ENCODE measurements around the gene IL1RL2.

DNA sequence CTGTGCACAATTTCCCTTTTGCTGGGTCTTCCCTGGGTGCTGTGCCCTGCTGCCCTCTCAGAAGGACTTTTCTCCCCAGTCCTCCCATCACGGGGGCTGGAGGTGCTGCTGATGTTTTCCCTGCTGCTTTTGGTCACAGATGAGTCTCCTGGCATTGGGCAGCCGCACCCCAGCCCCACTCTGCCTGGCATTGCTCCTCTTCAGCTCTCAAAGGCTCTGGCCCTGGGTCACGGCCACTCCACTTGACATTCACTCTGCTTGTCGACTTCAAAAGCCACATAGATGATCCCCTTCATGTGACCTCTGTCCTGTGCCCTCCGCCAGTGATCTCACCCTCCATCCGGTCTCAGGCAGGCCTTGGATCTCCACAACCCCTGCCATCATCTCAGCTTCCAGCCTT lies 81.0 kb downstream of the IL1RL2 start:
- no peak for TF ChIP-seq POLR2AphosphoS5 (IDR thresholded peaks at IDR 0.05; ENCODE audit: borderline replicate concordance, low read depth, low read length)
- no peak for TF ChIP-seq EZH2 (IDR thresholded peaks at IDR 0.05)
